GM21526 (cell line): Measurements from ENCODE around the gene PTRH2.

Experiments
- ATAC-seq: cut with Tn5 transposase; IDR thresholded peaks from one replicate; pipeline ENCODE4 v1.9.1; 2021; ENCODE audit warnings: moderate library complexity; ENCODE audit not compliant: unreplicated experiment, low FRiP score

PTRH2 gene

DNA sequence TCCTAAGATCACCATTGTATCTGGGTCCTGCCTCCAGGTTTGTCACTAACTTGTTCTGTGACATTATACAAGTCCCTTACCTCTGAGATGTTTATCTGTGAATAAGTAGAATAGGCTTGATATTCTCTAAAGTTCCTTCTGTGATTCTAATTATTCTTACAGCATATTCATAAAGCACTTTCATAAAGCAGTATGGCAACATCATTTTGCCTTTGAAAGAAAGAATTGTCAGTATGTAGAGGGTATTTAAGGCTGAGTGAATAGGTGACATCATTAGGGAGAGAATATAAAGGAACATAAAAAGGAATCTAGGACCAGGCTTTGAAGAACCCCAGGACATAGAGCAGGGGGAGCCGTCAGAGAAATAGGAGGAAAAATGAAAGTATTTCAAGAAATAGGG, 15.8 kb upstream of the PTRH2 start:
- no peak for ATAC-seq

DNA sequence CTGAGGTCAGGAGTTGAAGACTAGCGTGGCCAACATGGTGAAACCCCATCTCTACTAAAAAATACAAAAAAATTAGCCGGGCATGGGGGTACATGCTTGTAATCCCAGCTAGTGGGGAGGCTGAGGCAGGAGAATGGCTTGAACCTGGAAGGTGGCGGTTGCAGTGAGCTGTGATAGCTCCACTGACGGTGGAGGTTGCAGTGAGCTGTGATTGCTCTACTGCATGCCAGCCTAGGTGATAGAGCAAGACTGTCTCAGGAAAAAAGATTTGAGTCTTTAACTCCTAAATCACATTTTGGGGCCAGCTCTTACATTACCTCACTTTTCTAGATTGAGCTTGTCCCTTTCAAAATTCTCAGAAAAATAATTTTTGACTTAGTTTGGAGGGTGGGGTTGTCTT, 15.4 kb upstream of the PTRH2 start:
- no peak for ATAC-seq

DNA sequence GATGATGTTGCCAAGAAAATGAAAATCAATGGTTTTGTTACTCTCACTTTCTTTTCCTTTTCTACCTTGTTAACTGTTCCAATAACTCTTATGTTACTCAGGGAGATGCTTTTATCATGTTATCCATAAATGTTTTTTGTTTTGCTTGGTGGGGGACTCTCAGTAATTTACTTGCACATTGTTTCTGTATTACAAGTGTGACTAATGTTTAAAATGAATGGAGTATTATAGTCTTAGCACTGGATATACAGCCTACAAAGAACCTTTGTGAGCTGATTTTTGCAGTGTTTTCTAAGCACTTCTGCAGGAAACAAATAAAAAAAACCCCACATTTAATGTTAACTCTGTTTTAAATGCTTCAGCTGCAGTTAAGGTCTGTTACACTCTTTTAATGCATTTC, 12.3 kb upstream of the PTRH2 start:
- no peak for ATAC-seq

DNA sequence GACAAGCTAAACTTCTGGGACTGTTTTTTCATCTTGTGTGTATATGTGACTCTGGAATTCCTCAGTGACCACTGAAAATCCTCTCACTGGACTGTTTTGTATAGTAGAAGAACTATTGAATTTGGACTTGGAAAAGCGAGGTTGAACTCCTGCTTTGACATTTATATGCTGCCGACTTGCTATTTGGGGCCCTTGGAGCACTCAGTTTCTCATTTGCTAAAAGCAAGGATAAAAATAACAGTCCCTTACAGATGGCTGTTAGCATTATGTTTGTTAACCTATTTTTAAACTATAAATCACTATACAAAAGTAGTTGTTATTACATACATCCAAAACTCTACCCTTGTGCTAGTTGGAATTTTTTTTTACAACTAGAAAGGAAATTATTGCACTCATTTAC, 9.2 kb upstream of the PTRH2 start:
- ATAC-seq = no peak

DNA sequence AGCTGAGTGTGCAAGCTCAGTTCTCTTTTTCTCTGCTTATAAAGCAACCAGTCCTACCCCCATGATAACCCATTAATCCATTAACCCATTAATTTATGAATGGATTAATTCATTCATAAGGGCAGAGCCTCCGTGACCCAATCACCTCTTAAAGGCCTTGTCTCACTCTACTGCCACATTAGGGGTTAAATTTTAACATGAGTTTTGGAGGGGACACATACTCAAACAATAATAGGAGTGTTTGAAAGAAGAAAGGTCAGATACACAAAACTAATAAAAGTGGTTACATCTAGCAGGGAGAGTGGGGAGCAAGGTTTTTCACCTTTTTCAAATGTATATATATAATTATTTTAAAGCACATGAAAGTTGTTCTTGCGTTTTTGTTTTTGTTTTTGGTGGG, 7.0 kb upstream of the PTRH2 start:
- no peak for ATAC-seq

DNA sequence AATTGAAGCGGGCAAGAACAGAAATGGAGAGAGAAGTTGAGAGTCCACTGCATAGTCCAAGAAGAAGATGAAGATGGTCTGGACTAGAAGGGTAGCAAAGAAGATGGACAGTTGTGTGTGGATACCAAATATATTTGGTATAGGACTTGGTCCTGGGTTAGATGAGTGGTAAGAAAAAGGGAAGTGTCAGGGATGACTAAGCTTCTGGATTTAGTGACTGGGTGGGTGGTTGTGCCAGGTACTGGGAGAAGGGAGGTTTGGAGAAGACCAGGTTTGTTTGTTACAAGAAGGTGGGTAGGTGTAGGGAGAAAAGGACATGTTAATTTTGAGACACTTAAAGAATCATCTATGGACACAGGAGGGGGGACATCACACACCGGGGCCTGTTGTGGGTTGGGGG, 5.6 kb upstream of the PTRH2 start:
- no peak for ATAC-seq

DNA sequence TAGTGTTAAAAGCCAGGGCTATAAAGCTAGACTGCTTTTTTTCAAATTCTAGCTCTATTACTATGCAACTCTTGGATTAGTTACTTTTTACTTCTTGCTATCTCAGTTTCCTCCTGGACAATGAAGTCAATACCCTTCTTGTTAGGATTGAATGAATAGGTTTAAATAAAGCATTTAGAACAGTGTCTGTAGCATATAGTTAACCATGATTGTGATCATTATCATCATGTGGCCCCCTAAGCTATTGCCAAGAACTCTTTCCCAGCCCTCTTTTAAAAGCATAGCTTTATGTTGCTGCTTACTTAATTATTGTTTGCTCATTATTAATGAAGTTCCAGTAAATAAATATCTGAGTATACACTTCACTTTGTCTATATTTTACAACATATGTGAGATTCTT, 4.7 kb upstream of the PTRH2 start:
- no peak for ATAC-seq

DNA sequence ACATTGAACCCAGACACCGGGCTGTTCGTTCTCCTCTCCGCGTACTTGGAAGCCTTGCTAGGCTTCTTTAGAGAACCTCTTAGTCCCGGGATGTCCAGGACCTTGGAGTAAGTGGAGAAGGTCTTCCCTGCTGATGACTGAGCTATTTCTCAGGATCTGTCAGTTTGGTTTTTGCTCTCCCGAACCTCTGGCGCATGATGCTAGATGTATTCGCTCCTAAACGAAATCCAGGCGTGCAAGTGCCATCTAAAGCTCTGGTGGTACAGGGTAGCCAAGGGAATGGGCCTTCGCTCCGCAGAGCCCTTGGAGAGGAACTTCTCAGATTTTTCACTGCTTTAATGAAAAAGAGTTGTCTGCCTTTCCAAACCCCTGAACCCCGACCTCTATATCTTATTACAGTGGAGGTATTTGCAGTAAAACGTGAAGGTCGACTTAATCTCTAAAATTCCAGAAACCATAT, 771 bp upstream of the PTRH2 start:
- ATAC-seq = no peak

DNA sequence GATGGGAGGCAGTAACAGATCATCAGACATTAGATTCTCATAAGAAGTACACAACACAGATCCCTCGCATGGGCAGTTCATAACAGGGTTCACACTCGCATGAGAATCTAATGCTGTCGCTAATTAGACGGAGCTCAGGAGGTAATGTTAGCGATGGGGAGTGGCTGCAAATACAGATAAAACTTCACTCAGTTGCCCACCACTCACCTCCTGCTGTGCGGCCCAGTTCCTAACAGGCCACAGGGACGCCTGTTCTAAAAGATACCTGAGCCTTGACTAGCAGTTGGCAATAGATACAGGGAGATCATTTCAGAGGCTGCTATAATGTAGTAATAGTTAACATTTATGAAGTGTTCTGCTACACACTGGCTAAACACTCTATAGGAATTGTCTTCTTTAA, 4.9 kb downstream of the PTRH2 start:
- no peak for ATAC-seq

DNA sequence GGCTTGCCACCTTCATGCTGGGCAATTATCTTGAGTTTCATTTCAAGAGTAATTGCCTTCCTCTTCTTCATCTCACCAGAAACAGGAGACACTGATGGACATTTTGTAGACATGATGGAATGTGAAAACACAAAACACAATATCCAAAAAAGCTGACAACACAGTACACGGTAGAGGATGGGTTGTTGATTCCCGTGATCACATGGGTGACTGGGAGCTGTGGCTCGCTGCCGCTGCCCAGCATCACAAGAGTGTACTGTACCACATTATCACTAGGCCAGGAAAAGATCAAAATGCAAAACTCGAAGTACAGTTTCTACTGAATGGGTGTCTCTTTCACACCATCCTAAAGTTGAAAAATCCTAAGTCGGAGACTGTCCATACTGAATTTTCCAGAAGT, 7.4 kb downstream of the PTRH2 start:
- ATAC-seq = no peak

DNA sequence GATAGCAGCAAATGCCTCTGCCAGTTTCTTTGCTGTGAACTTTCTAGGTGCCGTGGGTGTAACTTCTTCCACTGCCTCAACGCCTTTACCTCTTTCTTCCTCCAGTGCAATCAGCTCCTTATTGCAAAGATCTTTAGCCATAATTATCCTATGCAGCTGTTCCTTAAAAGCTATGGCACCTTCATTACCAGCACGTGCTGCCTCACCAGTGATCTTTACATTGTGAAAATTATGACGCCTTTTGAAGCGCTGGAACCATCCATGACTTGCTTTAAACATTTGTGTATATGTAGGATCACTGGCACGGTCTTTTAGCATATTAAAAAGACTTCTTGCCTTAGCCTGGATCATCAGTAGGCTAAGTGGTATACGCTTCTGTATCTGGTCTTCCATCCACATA, 8.0 kb downstream of the PTRH2 start:
- no peak for ATAC-seq

DNA sequence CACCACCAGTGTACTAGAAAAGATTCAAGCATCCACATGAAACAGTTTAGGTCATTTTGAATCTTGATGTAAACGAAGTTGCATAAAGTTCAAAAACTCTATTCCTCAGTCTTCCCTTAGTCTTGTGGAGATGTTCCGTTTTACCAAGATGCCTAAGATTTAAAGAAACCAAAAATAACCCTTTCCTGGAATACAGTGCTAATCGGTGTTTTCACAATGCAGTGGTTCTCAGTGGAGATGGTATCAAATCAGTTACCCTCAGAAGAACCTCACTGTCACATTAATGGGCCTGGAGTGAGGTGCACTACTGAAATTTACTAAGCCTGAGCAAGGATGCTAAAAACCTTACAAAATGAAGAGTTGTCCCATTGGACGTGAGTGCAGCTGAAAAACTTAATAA, 9.1 kb downstream of the PTRH2 start:
- no peak for ATAC-seq

DNA sequence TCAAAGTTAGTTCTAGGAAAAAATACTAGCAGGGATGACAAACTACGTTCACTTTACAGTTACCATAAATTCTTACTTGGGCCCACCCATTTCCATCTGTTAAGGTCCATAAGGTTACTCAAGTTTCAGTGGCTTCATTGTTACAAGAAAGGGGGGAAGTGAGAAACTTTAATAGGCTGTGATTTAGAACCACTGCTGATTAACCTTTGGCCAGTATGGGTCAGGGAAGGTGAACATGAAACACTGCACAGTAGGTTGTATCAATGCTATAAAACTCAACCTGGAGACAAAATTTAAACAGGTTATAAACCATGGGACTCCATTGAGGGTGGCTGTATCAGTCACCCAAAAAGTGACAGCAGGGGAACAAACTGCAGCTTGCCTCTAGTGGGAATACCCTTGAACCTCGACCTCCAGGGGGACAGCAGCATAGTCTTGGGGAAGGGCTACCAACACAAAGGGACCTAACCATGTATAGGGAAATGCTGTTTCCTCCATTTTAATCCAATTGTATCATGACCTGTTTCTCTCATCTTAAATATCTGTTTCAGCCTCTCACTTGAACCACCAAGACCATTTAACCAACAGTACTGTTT, 10.4 kb downstream of the PTRH2 start:
- no peak for ATAC-seq

DNA sequence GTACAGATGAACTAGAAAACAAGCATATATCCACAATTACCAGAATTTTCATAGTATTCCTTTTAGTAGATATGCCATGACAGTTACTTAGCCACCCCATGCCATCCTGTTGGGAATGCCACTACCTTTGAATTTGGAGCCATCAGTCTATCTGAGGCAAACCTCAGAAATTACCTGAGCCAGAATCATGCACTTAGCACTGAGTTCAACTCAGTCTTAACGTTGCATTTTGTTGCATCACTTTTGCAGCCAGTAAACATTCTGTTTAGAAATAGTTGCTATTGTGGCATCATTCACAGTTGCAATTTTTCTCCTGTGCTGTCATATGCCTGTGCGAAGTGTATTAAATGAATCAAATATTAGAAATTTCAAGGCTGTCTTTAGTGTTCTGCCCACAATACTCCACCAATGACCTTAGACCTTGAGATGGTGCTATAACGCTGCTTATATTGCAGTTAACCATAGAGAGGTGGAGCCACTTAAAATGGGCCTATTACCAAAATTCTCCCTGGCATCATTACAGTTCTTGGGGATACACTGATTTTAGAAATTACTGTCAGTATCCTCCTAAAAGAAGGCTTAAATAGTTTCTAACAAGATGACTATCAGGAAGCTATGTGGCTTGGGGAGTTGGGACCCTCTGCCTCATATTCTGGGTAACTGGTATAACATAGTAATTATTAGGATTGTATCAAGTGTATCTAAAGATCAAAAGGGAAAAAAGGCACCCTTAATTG, 11.1 kb downstream of the PTRH2 start:
- no peak for ATAC-seq

DNA sequence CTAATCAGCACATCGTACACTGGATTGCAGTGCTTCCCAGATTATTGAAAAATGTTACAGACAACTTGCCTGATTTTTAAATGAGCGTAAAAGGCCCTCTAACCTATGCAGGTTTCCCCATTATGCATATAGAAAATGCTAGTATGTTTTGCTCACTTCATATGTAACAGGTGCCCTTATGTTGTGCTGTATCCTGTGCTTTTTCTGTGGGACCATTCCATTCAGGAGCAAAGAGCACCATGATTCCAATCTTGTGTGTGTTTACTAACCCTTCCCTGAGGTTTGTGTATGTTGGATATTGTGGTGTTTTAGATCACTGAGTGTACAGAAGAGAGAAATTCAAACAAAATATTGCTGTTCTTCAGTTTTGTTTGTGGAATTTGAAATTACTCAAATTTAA, 12.9 kb downstream of the PTRH2 start:
- no peak for ATAC-seq

DNA sequence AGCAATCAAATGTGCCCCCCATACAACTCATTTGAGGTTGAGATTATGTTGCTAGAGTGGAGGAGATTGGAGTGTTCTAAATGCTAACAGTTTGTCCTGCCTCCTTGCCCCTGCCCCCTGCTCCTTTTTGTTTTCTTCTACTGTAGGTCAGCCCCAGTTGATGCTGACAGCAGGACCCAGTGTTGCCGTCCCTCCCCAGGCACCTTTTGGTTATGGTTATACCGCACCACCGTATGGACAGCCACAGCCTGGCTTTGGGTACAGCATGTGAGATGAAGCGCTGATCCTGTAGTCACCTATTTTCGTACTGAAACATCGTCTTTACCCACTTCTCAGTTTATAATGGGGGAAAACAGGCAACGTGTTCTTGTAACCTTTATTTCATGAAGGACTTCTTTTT, 13.6 kb downstream of the PTRH2 start:
- no peak for ATAC-seq

DNA sequence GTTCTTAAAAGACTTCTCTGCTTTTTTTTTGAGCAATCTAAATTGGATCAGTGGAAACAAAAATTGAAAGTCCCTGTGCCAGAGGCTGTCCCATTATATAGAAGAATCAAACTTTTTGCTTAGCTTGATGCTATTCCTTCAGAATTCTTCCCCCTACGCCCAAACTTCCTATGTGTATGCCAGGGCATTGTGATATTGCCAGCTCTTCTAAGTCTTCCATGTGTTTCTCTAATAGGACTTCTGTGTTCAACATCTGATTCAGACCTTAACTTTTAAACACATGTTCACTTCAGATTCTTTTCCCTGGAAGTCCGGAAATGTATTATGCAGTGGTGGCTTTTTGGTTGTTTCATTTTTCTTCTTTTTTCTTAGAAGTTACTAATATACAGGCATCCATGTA, 18.7 kb downstream of the PTRH2 start:
- no peak for ATAC-seq

DNA sequence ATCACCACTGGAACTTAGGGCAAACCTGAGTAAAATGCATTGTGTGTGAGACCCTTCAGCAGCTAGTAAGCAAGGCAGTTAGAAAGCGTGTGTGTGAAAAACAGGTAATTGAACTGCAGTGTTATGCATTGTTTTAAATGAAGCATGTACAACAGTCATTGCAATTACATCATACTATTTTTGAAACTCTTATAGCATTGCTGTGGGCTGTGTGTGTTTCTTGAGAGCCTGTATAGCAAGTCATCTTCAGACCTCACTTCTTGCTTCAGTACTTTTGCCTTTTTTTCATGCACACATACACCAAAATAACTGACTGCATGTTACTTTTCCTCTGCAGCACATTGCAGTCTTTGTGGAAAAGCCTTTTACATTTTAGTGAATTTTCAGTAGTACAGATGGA, 19.2 kb downstream of the PTRH2 start:
- ATAC-seq = no peak

DNA sequence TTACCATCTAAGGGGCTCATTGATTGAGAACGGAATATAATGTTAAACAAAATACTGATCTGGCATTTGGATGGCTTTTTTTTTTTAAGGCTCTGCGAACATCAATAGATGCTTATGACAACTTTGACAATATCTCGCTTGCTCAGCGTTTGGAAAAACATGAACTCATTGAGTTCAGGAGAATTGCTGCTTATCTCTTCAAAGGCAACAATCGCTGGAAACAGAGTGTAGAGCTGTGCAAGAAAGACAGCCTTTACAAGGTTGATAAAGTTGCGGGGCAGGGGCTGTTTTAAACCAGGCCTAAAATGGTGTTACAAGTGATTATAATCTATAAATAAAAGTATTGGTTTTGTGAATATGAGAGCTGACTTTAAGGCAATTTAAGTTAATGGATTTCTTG, 22.3 kb downstream of the PTRH2 start:
- ATAC-seq = no peak

DNA sequence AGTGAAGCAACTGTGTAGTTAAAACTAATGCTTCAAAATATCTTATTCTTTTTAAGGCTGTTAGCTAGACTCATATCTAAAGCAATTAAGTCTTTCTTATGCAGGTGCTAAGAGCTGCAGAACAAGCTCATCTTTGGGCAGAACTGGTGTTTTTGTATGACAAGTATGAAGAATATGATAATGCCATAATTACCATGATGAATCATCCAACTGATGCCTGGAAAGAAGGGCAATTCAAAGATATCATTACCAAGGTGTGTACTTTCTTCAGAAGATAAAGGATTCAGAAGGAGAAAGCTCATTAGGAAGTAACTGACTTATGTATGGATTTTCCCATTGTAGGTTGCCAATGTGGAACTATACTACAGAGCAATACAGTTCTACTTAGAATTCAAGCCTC, 23.9 kb downstream of the PTRH2 start:
- ATAC-seq = no peak

DNA sequence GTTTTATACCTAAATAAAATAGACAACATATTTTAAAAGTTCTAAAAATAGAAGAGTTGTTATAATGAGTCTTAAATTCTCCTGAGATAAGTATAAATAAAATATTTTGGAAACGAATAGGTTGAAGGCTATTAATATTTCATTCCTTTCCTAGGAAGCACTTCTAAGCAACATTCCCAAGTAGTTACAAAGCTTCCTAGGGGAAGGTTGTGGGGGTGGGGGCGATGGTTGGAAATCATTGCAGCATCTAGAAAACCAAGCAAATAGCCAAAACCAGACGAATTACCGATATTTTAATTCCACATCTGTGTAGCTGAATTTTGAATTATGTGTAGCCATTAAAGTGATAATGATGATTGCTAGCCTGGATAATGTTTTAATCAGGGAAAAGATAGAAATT, 26.9 kb downstream of the PTRH2 start:
- ATAC-seq = no peak

DNA sequence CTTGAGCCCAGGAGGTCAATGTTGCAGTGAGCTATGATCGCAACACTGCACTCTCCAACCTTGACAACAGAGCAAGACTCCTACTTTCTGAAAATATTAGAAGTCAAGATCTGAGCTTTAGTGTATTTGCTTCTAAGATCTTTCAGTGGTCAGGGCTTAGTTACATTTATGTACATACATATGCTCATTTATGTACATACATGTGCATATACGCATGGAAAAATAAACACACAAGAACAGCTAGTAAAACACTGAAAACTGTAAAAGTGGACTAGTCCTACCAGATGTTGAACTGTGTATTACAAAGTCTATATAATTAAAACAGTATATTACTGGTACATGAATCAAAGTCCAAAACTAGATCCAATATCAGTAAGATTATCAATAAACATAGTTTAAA, 28.3 kb downstream of the PTRH2 start:
- no peak for ATAC-seq

DNA sequence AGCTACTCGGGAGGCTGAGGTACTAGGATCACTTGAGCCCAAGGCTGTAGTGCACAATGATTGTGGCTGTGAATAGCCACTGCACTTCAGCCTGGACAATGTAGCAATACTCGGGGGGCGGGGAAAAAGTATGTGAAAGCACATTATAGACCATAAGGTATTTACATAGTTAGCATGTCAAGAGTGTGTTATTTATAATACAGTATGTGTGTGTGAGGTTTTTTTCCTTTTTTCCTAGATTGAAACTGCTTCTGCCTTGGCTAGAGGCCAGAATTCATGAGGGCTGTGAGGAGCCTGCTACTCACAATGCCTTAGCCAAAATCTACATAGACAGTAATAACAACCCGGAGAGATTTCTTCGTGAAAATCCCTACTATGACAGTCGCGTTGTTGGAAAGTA, 30.5 kb downstream of the PTRH2 start:
- no peak for ATAC-seq
